T1000 (cell line): ENCODE data around the gene MLC1.

Experiments
- DNase-seq: peaks from one replicate; lab custom pipeline; 2025; ENCODE audit warnings: mixed read lengths; lab: John Stamatoyannopoulos, UW

MLC1 gene

DNA sequence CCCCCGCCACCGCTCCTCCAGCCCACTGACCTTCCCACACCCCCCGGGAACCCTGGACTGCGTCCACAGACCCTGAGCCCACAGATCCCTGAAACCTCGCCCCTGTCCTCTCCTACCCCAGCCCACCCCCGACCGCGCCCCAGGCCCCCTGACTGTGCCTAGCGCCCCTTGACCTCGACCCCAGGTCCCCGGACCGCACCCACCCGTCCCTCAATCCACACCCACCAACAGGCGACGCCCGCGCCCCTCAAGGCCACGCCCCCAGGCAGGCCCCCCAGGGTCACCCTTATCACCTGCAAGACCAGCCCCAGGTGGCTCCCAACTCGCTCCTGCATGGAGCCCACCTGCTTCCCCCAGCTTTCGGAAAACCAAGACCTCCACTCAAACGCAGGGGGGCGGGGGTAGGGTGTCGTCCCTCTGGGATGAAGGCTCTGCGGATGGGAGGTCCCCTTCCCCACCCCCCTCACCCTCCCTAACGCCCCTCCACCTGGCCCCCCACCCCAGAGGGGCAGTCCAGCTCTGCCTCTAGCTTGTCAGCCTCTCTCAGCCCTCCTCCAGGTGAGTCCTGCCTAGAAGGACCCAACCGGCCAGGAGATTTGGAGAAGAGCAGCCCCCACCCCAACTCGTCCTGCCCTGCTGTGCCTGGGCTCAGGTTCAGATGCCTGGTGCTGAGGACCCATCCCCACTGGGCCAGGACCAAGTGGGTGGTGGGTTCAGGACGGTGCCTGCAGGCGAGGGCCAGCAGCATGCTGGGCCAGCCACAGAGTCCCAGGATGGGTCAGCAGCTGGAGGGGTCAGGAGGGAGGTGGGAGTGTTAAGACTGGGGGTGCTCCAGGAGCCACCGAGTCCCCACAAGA is 69.5 kb downstream of the MLC1 start:
- no peak for DNase-seq

DNA sequence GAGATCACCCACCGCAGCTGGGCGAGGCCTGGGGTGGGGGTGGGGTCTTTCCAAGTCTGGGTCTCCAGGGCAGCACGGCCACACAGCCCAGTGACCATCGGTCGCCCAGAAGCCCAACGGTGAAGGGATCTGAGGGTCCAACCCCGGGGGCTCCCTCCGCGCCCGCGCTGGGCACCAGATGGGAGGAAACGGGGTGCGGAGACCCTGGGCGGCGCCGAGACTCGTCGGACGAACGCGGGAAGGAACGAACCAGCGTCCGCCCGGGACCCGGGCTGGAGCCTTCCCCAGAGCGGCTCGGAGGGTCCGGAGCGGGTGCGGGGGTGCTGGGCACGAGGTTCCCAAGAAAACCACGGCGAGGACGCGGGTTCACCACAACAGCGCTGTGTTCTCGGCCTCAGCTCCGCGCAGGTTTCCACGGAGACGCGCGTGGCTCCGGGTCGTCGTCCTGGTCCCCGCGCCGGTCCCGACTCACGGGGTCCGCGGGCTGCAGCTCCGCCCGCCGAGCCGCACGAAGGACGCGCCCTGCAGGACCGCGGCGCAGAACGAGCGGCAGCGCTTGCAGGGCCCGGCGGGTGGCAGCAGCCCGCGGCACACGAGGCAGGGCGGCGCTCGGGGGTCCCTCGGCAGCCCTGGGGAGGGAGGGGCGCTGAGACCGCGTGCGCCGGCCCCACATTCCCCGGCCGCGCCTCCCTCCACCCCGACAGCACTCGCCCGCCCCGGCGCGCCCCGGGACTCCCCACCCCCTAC is 70.4 kb downstream of the MLC1 start:
- no peak for DNase-seq

DNA sequence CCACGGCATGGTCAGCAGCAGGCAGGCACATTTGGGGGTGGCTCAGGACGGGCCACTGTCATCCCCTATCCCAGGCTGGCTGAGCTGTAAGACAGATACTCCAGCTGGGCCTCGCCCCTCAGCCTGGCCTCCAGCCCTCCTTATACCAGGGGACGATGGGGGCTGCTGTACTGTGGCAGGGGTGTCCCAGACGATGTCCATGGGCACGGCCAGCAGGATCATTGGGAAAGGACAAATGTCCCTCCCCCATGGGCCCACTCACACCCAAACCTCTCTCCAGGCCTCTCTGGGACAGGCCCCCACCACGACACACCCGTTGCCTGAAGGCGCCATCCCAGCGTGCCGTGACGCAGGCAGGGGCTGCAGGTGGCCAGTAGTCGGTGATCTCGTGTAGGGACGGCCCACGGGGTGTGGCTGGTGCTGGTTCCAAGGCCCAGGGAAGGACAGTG is 71.1 kb downstream of the MLC1 start:
- no peak for DNase-seq

DNA sequence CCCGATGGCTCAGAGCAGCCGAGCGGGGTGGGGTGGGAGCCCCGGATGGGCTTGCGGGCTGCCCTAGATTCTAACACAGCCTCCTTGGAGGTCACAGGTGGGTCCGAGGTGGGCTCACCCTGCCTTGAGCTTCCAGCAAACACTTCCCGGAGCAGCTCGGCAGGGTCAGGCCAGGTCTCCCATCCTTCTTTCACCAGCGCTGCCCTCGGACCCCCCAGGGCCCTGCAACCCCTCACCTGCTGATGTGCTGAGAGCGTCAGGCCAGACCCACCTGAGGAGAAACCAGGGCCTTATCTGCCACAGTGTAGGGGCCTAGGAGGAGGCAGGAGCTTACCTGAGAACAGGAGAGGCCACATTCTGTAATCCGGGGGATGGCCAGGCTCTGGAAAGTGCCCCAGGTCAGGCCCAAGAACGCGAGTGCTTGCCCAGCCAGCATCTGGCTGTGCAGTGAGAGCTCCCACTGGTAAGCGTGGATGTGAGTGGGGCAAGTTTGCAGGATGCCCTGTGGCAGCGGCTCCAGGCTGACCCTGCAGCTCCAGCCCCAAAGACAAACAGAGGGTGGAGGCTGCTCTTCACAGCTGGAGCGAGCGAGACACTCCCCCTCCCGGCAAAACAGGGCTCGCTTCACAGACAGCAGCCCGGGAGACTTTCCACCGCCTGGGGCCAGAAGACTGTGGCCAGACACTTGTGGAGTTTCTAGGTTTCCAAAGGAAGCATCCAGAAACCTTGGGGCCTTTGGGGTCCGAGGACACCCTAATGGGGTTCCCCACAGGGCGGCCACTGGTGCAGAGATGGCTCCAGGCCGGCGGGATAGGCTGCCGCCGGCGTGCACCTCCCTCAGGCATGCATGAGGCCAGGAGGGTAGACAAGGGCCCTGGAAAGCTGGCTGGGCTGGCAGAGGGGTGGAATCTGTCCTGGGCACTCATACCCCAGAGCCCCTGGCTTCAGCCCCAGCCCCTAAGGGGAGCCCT is 72.7 kb downstream of the MLC1 start, which contains the start of gene IL17REL:
Gene IL17REL, minus strand, starts transcription at position 555 of the 971 bp plus-strand sequence. Its CDS starts 119 bp downstream, at position 436.
- DNase-seq, result no peak

DNA sequence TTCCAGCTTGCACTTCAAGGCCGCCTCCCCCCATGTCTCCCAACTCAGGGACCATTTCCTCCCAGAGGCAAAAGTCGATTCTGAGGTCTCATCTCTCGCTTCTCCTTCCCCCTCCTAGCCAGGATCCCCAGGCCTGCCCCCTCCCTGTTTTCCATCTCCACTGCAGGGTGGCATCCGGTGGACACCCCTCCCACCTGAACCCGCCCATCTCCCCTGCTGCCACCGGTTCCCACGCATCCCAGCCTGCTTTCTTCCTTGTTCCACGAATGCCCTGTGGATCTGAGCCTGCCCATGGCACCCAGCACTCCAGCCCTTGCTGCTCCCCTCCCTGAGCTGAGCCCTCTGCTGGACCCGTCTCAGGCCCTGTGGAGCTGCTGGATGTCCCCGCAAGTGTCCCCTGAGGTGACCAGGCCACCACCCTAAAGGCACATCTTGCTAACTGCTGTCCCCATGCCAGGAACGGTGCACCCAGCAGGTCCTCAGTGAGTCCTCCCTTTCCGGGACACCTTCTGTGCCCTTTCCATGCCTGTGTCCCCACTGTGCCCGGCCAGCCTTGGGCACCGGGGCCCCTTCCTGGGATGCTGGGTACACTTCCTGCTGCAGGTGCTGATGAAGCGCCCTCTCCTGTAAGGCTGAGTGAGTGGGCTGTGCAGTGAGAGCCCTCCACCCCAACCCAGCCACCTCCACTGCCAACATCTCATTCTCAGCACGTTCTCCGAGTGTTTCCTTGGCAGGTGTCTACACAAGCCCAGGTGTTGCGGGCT is 73.6 kb downstream of the MLC1 start:
- no peak for DNase-seq

DNA sequence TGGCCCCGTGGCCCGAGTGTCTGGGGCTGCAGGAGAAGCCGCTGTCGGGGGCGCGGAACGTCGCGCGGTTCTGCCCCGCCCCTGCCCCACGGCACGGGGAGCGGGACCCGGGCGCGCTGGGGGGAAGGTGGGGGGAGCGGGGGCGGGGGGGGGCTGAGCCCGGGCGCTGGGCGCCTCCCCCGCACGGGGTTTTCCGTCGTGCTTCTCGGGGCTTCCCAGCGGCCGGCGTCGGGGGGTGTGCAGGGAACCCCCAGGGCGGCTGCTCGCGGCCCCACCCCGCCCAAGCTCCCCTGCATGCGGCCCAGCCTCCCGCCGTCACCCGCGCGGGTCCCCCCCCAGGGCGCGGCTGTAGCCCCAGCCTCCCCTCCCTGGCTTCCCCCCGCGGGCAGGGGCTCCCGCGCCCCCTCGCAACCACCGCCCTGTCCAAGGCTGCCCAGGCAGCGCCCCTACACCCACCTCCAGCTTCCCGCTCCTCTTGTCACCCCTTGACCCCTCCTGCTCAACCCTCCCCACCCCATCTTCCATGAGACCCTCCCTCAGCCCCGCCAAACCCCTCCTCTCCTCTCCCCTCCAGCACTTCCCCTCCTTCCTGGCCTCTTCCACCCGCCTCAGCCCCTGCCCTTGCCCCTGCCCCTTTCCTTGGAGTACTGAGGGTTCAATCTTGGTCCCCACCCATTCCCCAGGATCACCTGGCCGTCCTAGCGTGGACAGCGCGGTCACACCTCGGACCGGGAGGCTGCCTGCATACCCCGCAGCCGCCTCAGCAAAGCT is 74.4 kb downstream of the MLC1 start:
- no peak for DNase-seq

DNA sequence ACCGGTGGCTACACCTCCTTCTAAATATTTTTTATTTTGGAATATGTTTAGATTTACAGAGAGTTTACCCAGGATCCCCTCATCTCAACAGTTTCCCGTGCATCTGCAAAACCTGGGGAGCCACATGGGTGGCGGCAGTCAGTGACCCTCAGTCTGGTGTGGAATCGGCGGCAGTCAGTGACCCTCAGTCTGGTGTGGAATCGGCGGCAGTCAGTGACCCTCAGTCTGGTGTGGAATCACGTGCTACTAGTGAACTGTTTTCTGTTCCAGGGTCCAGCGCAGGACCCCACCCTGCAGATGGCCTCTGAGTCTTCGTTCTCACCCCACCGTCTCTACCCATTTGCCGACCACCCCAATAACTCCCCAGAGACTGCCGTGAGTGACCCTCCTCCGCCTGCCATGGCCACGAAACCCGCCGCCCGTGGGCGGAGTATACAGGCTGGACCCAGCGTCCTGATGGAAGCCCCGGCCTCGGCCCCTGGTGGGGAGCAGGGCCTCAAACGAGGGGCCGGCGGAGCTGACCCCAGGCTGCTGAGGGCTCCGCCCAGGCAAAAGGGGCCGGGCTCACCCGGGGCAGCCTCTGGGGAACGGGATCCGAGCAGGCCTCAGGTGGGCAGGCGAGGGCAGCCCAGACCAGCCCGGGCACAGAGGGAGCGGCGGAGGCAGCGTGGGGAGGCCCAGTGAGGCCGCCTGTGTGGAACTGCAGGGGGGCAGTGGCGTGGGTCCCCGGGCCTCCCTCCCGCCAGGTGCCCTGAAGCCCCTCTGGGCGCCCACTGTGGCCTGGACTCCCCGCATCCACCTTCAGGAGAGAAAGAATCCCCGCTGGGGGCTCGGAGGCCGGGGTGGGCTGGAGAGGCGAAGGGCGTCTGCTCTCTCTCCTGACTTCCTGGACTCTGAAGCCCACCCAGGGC is 75.2 kb downstream of the MLC1 start:
- DNase-seq, result no peak
